HCT116 (cell line): Measurements from ENCODE around the gene KIF1A. TPM values are rescaled to one million over a fixed set of nuclear protein-coding genes. Genes with fewer than 3 reads are reported as not detected.

Experiments
- ATAC-seq: fragments of 200-7000 bp; cut with Tn5 transposase; 2 replicates; pipeline ENCODE4 v1.9.1; 2020; ENCODE audit warnings: mild to moderate bottlenecking, moderate library complexity
- BruUV-seq: library from RNA; stranded (reverse); fragments of 400-500 nt; replicated peaks from 2 replicates; lab custom pipeline; 2021; lab: Mats Ljungman, UMichigan
- CTCF ChIA-PET: fragments of 300-600 bp; sonication (Branson Sonifier 250); formaldehyde crosslinking; loops from one replicate; lab custom pipeline; 2021; ENCODE audit warnings: antibody characterized with exemption; lab: Charles Lee
- POLR2A ChIA-PET: fragments of 300-600, 350-600 bp; sonication (Branson Sonifier 250); formaldehyde crosslinking; loops from one replicate; lab custom pipeline; 2021; ENCODE audit warnings: antibody characterized with exemption; lab: Charles Lee
- RAD21 ChIA-PET, 2 experiments: fragments of 300-600 bp; sonication (Branson Sonifier 250); formaldehyde crosslinking; loops; one replicate each; lab custom pipeline; 2023; ENCODE audit warnings: low total read pairs in 2 of 2; ENCODE audit not compliant: uncharacterized antibody in 2 of 2, unreplicated experiment in 2 of 2, low non-redundant PET in 1 of 2; lab: Charles Lee
- DNase-seq: peaks from one replicate; pipeline ENCODE4 v3.0.0-alpha.2; 2010; ENCODE audit warnings: low read depth, low spot score
- H2AFZ ChIP-seq: fragments of 200-600 bp; shearing (Covaris generic), sonication (generic); 2 replicates; pipeline ENCODE4 v1.6.1; 2017; ENCODE audit warnings: low read depth, mixed run types, mixed read lengths, antibody characterized with exemption, low read length; ENCODE audit not compliant: poor library complexity, severe bottlenecking
- H3K27ac ChIP-seq: 2 replicates; pipeline ENCODE4 v1.5.1; 2012; ENCODE audit warnings: low read depth, low read length
- H3K27me3 ChIP-seq: fragments of 200-600 bp; sonication (generic); 2 replicates; pipeline ENCODE4 v1.6.1; 2016; ENCODE audit warnings: mixed run types, low read length, mixed read lengths; ENCODE audit not compliant: insufficient read depth
- H3K36me3 ChIP-seq, 2 experiments: fragments of 200-500 bp in 1 of 2; fragments of 200-600 bp in 1 of 2; sonication (Bioruptor generic) in 1 of 2; sonication (generic) in 1 of 2; 2 replicates each; pipeline versions ENCODE4 v1.5.1 to v1.6.1; 2014 to 2016; ENCODE audit warnings: low read length in 2 of 2, inconsistent platforms in 1 of 2, mixed read lengths in 1 of 2, mixed run types in 1 of 2; ENCODE audit not compliant: insufficient read depth in 2 of 2, control insufficient read depth in 1 of 2
- H3K4me1 ChIP-seq, 2 experiments: fragments of 200-600 bp in 1 of 2; sonication (generic) in 1 of 2; 2 replicates each; pipeline versions ENCODE4 v1.5.1 to v1.6.1; 2012 to 2017; ENCODE audit warnings: low read length in 2 of 2, inconsistent platforms in 1 of 2, mild to moderate bottlenecking in 1 of 2, mixed read lengths in 1 of 2, mixed run types in 1 of 2, moderate library complexity in 1 of 2; ENCODE audit not compliant: insufficient read depth in 2 of 2, control insufficient read depth in 1 of 2
- H3K4me2 ChIP-seq: fragments of 200-600 bp; sonication (generic); 2 replicates; pipeline ENCODE4 v1.6.1; 2017; ENCODE audit warnings: mixed run types, low read length, mixed read lengths
- H3K4me3 ChIP-seq, 2 experiments: fragments of 200-600 bp in 1 of 2; sonication (generic) in 1 of 2; replicated peaks in 1 of 2; 2 replicates each; pipeline ENCODE4 v1.5.1; 2011 to 2016; ENCODE audit warnings: low read length in 2 of 2, control low read depth in 1 of 2, low read depth in 1 of 2, mild to moderate bottlenecking in 1 of 2, mixed read lengths in 1 of 2, mixed run types in 1 of 2
- H3K79me2 ChIP-seq: fragments of 200-600 bp; sonication (generic); 2 replicates; pipeline ENCODE4 v1.6.1; 2017; ENCODE audit warnings: mild to moderate bottlenecking, mixed run types, low read length, moderate library complexity, mixed read lengths; ENCODE audit not compliant: insufficient read depth
- H3K9ac ChIP-seq: fragments of 200-600 bp; sonication (generic); 2 replicates; pipeline ENCODE4 v1.6.1; 2016; ENCODE audit warnings: low read length, mixed read lengths
- H3K9me2 ChIP-seq: fragments of 200-600 bp; sonication (generic), shearing (Covaris generic); 2 replicates; pipeline ENCODE4 v1.6.1; 2017; ENCODE audit warnings: mixed run types, mild to moderate bottlenecking, moderate library complexity; ENCODE audit not compliant: insufficient read depth
- H3K9me3 ChIP-seq, 2 experiments: fragments of 200-500 bp in 1 of 2; fragments of 200-600 bp in 1 of 2; sonication (Bioruptor generic) in 1 of 2; sonication (generic) in 1 of 2; 2 replicates each; pipeline ENCODE4 v1.6.1; 2014 to 2017; ENCODE audit warnings: low read length in 2 of 2, mixed read lengths in 2 of 2, inconsistent platforms in 1 of 2, low read depth in 1 of 2, mild to moderate bottlenecking in 1 of 2, mixed run types in 1 of 2, moderate library complexity in 1 of 2; ENCODE audit not compliant: control insufficient read depth in 1 of 2, insufficient read depth in 1 of 2
- H4K20me1 ChIP-seq: fragments of 200-600 bp; sonication (generic), shearing (Covaris generic); 2 replicates; pipeline ENCODE4 v1.6.1; 2017; ENCODE audit warnings: mixed run types, mild to moderate bottlenecking, moderate library complexity; ENCODE audit not compliant: insufficient read depth
- EGR1 ChIP-seq: IDR thresholded peaks from 2 replicates; pipeline ENCODE4 v1.6.1; 2012; ENCODE audit warnings: low read depth
- EZH2phosphoT487 ChIP-seq: fragments of 200-600 bp; IDR thresholded peaks from 2 replicates; pipeline ENCODE4 v1.6.1; 2018; ENCODE audit warnings: antibody characterized with exemption, borderline replicate concordance
- JUND ChIP-seq: IDR thresholded peaks from 2 replicates; pipeline ENCODE4 v1.6.1; 2012
- POLR2A ChIP-seq: IDR thresholded peaks from 2 replicates; pipeline ENCODE4 v1.7.0; 2011; ENCODE audit warnings: borderline replicate concordance; ENCODE audit not compliant: insufficient read depth, insufficient read length; ENCODE audit errors: extremely low read depth
- RAD21 ChIP-seq: IDR thresholded peaks from 2 replicates; pipeline ENCODE4 v1.6.1; 2012; ENCODE audit warnings: low read depth, mild to moderate bottlenecking
- REST ChIP-seq: IDR thresholded peaks from 2 replicates; pipeline ENCODE4 v1.6.1; 2012; ENCODE audit warnings: low read depth
- ZFX ChIP-seq: fragments of 450-650 bp; IDR thresholded peaks from 2 replicates; pipeline ENCODE4 v1.6.1; 2017
- ZNF274 ChIP-seq: fragments of 200-500 bp; sonication (Bioruptor generic); IDR thresholded peaks from 2 replicates; pipeline ENCODE4 v1.6.1; 2014; ENCODE audit warnings: mild to moderate bottlenecking, low read depth, low read length, inconsistent platforms
- intact Hi-C: fragments of 100-400 bp; cut with micrococcal nuclease; formaldehyde crosslinking; loops from 2 replicates; pipeline ENCODE4 v1.10.0; 2022
- total RNA-seq: library from RNA; stranded (reverse); gene quantifications from one replicate; pipeline ENCODE4 v1.2.1, GENCODE V29; 2021; ENCODE audit not compliant: unreplicated experiment

The KIF1A gene
- total RNA-seq, 1 experiment from 2014 or later, result 0.27 TPM

- no peak for ATAC-seq
- Histone ChIP-seq H3K36me3 (no peaks in the 10 kb centered on the region), H3K9ac (no peak overlapping the region), H3K79me2 (no peaks in the 10 kb centered on the region), H3K9me3 (no peaks in the 10 kb centered on the region), H3K27me3 (no peaks in the 10 kb centered on the region; the same call in 1 of the 2 replicates), H2AFZ (no peak overlapping the region), H3K4me3 (no peak overlapping the region), H3K4me1 (no peaks in the 10 kb centered on the region), H3K9me2 (no peaks in the 10 kb centered on the region), H4K20me1 (no peaks in the 10 kb centered on the region), H3K4me2 (no peak overlapping the region), H3K27ac (no peak overlapping the region)
- DNase-seq, result no peak
- no TSS peak for BruUV-seq
- POLR2A ChIA-PET, result no interaction called here
- RAD21 ChIA-PET, result no interaction called here
- TF ChIP-seq REST, result no peak
- no peak for TF ChIP-seq ZNF274
- no peak for TF ChIP-seq EZH2phosphoT487
- no peak for TF ChIP-seq RAD21
- no peak for TF ChIP-seq JUND
- no peak for TF ChIP-seq EGR1
- TF ChIP-seq POLR2A, result no peak
- no peak for TF ChIP-seq ZFX
- CTCF ChIA-PET, result no interaction called here
- intact Hi-C loops, result loop anchor here (5.0 kb wide), 2 partner anchors 38 to 208 kb away; no protein-coding TSS in a partner anchor
These were observed 114.7 kb downstream of the KIF1A start for GRCh38 chr2:240705204-240705791.
